ENCODE data around the gene BLZF1. TPM values are rescaled to one million over a fixed set of nuclear protein-coding genes. Genes with fewer than 3 reads are reported as not detected.

Gene BLZF1
- total and polyA plus RNA-seq, 2 donors (not counting 1 experiment from before 2014, with no cell fraction given): 5.9 to 21.3 TPM

GRCh38 chr1:169390303-169390702 lies 22.3 kb downstream of the BLZF1 start:
- Histone ChIP-seq H3K27me3 (replicated peaks in 1 of 4; ENCODE audit: control extremely low read depth in 1 of 4, control insufficient read depth in 3 of 4, insufficient read depth in 4 of 4, low read length in 3 of 4) (no peaks in the 10 kb centered on the region), H3K4me3 (ENCODE audit: control extremely low read depth in 1 of 5, extremely low read depth in 1 of 5, insufficient read depth in 1 of 5, low read depth in 2 of 5, low read length in 4 of 5) (no peak overlapping the region), H3K36me3 (replicated peaks in 1 of 2; ENCODE audit: control extremely low read depth in 1 of 2, control insufficient read depth in 1 of 2, extremely low read depth in 1 of 2, insufficient read depth in 2 of 2, low read length in 1 of 2) (peaks cover 12 to 37% of the 10 kb centered on the region in 2 experiments), H3K27ac (ENCODE audit: low read length in 2 of 2) (no peak overlapping the region), H3K4me2 (replicated peaks; ENCODE audit: low read depth, low read length, poor library complexity, severe bottlenecking) (no peak overlapping the region), H3K9me3 (ENCODE audit: control extremely low read depth in 1 of 3, control insufficient read depth in 2 of 3, insufficient read depth in 1 of 3, low read length in 2 of 3) (no peaks in the 10 kb centered on the region), H3K4me1 (ENCODE audit: control insufficient read depth in 2 of 2, insufficient read depth in 2 of 2, low read length in 2 of 2) (no peaks in the 10 kb centered on the region), H2AFZ (ENCODE audit: insufficient read depth, low read depth, low read length, poor library complexity, severe bottlenecking) (no peak overlapping the region), H4K20me1 (ENCODE audit: control insufficient read depth, insufficient read depth, low read length, poor library complexity, severe bottlenecking) (no peaks in the 10 kb centered on the region), H3K9ac (ENCODE audit: low read length) (no peak overlapping the region), H3K79me2 (ENCODE audit: control insufficient read depth, insufficient read depth, low read length) (no peaks in the 10 kb centered on the region)
- CTCF ChIA-PET: no interaction called here
- no peak overlapping the region for H3K27ac Mint-ChIP-seq
- no peak overlapping the region for H3K4me3 Mint-ChIP-seq
- POLR2A ChIA-PET: no interaction called here
- intact Hi-C loops (cut with micrococcal nuclease): no loop called here
- no peaks in the 10 kb centered on the region for H3K27me3 Mint-ChIP-seq
- H3K4me1 Mint-ChIP-seq: no peaks in the 10 kb centered on the region
- TF ChIP-seq CTCF (IDR thresholded peaks at IDR 0.05) (no peak), EZH2 (IDR thresholded peaks at IDR 0.05; ENCODE audit: borderline replicate concordance, insufficient read depth, low read depth, low read length, poor library complexity, severe bottlenecking) (no peak)
- ATAC-seq (ENCODE audit: low read depth) (no peak), DNase-seq (no peak)
- H3K9me3 Mint-ChIP-seq (ENCODE audit: insufficient read depth): no peaks in the 10 kb centered on the region

- H3K4me1 Mint-ChIP-seq: no peaks in the 10 kb centered on the region
- Histone ChIP-seq H3K36me3 (replicated peaks in 1 of 2; ENCODE audit: control extremely low read depth in 1 of 2, control insufficient read depth in 1 of 2, extremely low read depth in 1 of 2, insufficient read depth in 2 of 2, low read length in 1 of 2) (peaks cover 6 to 31% of the 10 kb centered on the region in 2 experiments), H2AFZ (ENCODE audit: insufficient read depth, low read depth, low read length, poor library complexity, severe bottlenecking) (no peak overlapping the region), H3K27me3 (replicated peaks in 1 of 4; ENCODE audit: control extremely low read depth in 1 of 4, control insufficient read depth in 3 of 4, insufficient read depth in 4 of 4, low read length in 3 of 4) (no peaks in the 10 kb centered on the region), H4K20me1 (ENCODE audit: control insufficient read depth, insufficient read depth, low read length, poor library complexity, severe bottlenecking) (no peaks in the 10 kb centered on the region), H3K9me3 (ENCODE audit: control extremely low read depth in 1 of 3, control insufficient read depth in 2 of 3, insufficient read depth in 1 of 3, low read length in 2 of 3) (no peaks in the 10 kb centered on the region), H3K4me1 (ENCODE audit: control insufficient read depth in 2 of 2, insufficient read depth in 2 of 2, low read length in 2 of 2) (no peaks in the 10 kb centered on the region), H3K4me3 (ENCODE audit: control extremely low read depth in 1 of 5, extremely low read depth in 1 of 5, insufficient read depth in 1 of 5, low read depth in 2 of 5, low read length in 4 of 5) (no peak overlapping the region), H3K27ac (ENCODE audit: low read length in 2 of 2) (no peak overlapping the region), H3K79me2 (ENCODE audit: control insufficient read depth, insufficient read depth, low read length) (no peaks in the 10 kb centered on the region), H3K9ac (ENCODE audit: low read length) (no peak overlapping the region), H3K4me2 (replicated peaks; ENCODE audit: low read depth, low read length, poor library complexity, severe bottlenecking) (no peak overlapping the region)
- DNase-seq: no peak
- ChIA-PET CTCF (no interaction called here), POLR2A (no interaction called here)
- TF ChIP-seq EZH2 (IDR thresholded peaks at IDR 0.05; ENCODE audit: borderline replicate concordance, insufficient read depth, low read depth, low read length, poor library complexity, severe bottlenecking): no peak
- no peak for TF ChIP-seq CTCF (IDR thresholded peaks at IDR 0.05)
- H3K27me3 Mint-ChIP-seq: no peaks in the 10 kb centered on the region
- H3K27ac Mint-ChIP-seq: no peak overlapping the region
- H3K9me3 Mint-ChIP-seq (ENCODE audit: insufficient read depth): no peaks in the 10 kb centered on the region
- intact Hi-C loops (cut with micrococcal nuclease): no loop called here
- no CpG with 5 or more reads among the region's 1 CpG for WGBS (ENCODE audit: insufficient coverage)
- H3K4me3 Mint-ChIP-seq: no peak overlapping the region
- ATAC-seq (ENCODE audit: low read depth): no peak
Observed at GRCh38 chr1:169392406-169392805, 24.4 kb downstream of the BLZF1 start.
